ENCODE data around the gene KANSL1. TPM values are rescaled to one million over a fixed set of nuclear protein-coding genes. Genes with fewer than 3 reads are reported as not detected.

Gene KANSL1
- total RNA-seq, 4 donors from 2014 or later, result 53.8 to 107 (median 60.6) TPM

GRCh38 chr17:46126840-46127239 is 66.4 kb downstream of the KANSL1 start:
- no peak for TF ChIP-seq CTCF (IDR thresholded peaks at IDR 0.05)
- TF ChIP-seq POLR2A (IDR thresholded peaks at IDR 0.05), result no peak
- WGBS, 2 donors, result 76 to 89% methylated on average over 1 of the region's 1 CpG
- H3K4me3 ChIP-seq (ENCODE audit: low read depth, poor library complexity, severe bottlenecking), result no peak overlapping the region
- intact Hi-C loops (cut with DNase I; ENCODE audit: low total_unique reads), result no loop called here
- no peak for DNase-seq (ENCODE audit: low spot score in 2 of 2)

GRCh38 chr17:46125831-46126230 is 67.4 kb downstream of the KANSL1 start:
- WGBS, 2 donors, result 97 to 99% methylated on average over 6 of the region's 6 CpGs
- no peak for DNase-seq (ENCODE audit: low spot score in 2 of 2)
- H3K4me3 ChIP-seq (ENCODE audit: low read depth, poor library complexity, severe bottlenecking), result no peak overlapping the region
- TF ChIP-seq POLR2A (IDR thresholded peaks at IDR 0.05), result no peak
- TF ChIP-seq CTCF (IDR thresholded peaks at IDR 0.05), result no peak
- intact Hi-C loops (cut with DNase I; ENCODE audit: low total_unique reads), result no loop called here

GRCh38 chr17:46124695-46125592 is 68.3 kb downstream of the KANSL1 start:
- intact Hi-C loops (cut with DNase I; ENCODE audit: low total_unique reads), result no loop called here
- WGBS, 2 donors, result 72 to 74% methylated on average over 7 of the region's 7 CpGs
- no peak overlapping the region for H3K4me3 ChIP-seq (ENCODE audit: low read depth, poor library complexity, severe bottlenecking)
- DNase-seq (ENCODE audit: low spot score in 2 of 2), result no peak
- TF ChIP-seq CTCF (IDR thresholded peaks at IDR 0.05) (no peak), POLR2A (IDR thresholded peaks at IDR 0.05) (no peak)

GRCh38 chr17:46123607-46124006 is 69.6 kb downstream of the KANSL1 start:
- TF ChIP-seq CTCF (IDR thresholded peaks at IDR 0.05) (no peak), POLR2A (IDR thresholded peaks at IDR 0.05) (no peak)
- no peak overlapping the region for H3K4me3 ChIP-seq (ENCODE audit: low read depth, poor library complexity, severe bottlenecking)
- DNase-seq (ENCODE audit: low spot score in 2 of 2), result no peak
- 94 to 98% methylated on average over 3 of the region's 3 CpGs for WGBS, 2 donors
- intact Hi-C loops (cut with DNase I; ENCODE audit: low total_unique reads), result no loop called here

GRCh38 chr17:46122486-46122871 is 70.8 kb downstream of the KANSL1 start:
- no peak overlapping the region for H3K4me3 ChIP-seq (ENCODE audit: low read depth, poor library complexity, severe bottlenecking)
- DNase-seq (ENCODE audit: low spot score in 2 of 2), result no peak
- intact Hi-C loops (cut with DNase I; ENCODE audit: low total_unique reads), result no loop called here
- WGBS, 2 donors, result 87 to 93% methylated on average over 6 of the region's 6 CpGs
- TF ChIP-seq POLR2A (IDR thresholded peaks at IDR 0.05), result no peak
- no peak for TF ChIP-seq CTCF (IDR thresholded peaks at IDR 0.05)
